NCI-H526 (cell line): ENCODE results near the gene USP20.

Source experiments
- DNase-seq, 2 experiments: peaks; one replicate each; lab custom pipeline; 2025; lab: John Stamatoyannopoulos, UW

Gene USP20

DNA sequence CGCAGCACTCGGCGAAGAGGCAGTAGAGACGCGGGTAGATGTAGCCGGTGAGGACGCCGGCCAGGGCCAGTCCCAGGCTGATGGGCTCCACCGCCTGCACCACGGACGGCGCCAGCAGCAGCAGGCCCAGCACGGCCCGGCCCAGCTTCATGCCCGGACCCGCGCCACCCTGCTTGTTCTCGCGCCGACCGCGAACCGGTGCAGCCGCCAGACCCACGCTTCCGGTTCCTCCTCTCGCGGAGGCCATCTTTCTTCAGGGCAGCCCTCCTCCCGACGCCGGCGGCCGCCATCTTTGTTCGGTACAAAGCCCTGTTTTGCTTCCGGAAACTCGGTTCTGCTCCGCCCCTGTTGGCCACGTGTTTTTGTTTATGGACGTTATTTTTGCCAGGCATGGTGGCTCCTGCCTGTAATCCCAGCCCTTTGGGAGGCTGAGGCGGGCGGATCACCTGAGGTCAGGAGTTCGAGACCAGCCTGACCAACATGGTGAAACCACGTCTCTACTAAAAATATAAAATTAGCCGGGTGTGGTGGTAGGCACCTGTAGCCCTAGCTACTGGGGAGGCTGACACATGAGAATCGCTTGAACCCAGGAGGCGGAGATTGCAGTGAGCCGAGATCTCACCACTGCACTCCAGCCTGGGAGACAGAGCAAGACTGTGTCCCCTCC is 11.2 kb upstream of the USP20 start, which contains the start of gene TOR1A:
TSS of gene TOR1A (minus strand) at position 202 of the 667 bp plus-strand sequence. CDS start at position 151, 51 bp downstream.
- peak; percentile 68 to 92 for DNase-seq

DNA sequence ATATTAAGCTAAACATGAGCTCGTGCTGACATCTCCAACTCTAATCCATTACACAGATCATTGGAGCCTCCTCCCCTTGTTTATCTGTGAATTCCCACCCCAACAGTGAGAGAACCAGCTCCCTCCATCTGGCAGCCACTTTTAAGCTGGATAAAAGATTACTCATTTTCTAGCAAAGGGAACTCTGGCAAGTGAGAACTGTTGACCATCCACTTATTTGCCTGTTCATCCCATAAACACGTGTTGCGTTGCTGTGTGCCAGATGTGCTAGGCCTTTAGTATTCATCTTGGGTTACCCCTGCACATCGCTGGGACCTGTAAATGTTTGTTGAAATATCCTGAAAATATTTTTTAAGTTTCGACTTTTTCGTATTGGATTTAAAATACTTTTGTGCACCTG is 8.9 kb upstream of the USP20 start:
- DNase-seq = no peak

DNA sequence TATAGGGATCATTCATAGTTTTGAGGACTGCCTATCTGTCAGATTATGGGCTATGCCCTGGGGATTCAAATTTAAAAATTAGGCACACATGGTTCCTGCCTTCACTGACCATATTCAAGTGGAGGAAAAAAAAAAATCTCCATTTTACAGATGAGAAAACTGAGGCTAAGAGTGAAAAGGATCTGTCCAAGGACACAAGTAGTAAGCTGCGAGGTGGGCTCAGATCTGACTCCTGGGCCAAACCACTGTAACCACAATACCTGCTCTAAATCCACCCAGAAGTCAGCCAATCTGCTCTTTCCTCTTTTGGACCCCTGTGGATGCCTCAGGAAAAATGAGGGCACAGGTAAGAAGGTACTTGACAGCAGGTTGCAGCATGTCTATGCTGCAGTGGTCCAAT is 8.5 kb upstream of the USP20 start:
- DNase-seq = no peak

DNA sequence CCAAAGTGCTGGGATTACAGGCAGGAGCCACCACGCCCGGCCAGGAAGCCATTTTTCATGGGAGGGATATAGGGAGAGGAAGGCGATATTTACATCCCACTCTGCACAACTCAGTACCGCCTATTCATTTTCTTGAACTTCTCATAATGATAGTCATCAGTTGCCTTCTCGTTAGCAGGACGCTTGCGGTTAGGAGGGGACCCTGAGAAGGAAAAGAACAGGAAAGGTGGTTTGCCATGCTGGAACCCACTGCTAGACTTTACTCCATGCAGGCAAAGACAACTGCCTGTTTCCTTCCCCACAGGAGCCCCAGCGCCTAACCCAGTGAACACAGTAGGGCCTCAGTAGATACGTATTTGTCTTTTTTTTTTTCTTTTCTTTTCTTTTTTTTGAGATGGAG is 7.2 kb upstream of the USP20 start:
- no peak for DNase-seq

DNA sequence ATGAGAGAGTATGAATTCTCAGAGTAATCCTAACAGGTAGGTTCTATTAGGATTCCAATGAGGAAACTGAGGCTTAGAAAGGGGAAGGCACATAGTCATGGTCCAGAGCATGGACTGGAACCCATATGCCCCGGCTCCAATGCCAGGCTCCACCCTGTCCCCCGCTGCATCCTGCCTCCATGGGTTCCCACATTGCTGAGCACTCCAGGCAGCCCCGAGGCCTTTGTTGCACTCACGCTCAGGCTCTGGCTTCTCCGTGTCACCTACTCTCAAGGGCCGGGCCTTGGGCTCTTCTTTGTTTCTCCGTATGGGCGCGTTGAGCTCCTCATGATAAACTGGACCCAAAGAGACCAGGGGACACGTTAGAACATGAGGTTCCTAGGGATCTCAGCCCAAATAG is 6.3 kb upstream of the USP20 start:
- DNase-seq = no peak

DNA sequence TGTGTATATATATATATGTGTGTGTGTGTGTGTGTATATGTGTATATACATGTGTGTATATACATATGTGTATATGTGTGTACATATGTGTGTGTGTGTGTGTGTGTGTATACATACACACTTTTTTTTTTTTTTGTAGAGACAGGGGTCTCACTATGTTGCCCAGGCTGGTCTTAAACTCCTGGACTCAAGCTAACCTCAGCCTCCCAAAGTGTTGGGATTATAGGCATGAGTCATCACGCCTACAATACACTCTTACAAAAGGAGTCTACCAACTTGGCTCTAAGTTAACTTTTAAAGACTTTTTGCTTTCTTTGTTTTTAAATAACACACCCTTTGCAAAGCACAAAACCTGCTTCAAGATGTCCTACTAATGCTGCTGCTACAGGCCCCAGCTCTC is 2.3 kb upstream of the USP20 start:
- no peak for DNase-seq

DNA sequence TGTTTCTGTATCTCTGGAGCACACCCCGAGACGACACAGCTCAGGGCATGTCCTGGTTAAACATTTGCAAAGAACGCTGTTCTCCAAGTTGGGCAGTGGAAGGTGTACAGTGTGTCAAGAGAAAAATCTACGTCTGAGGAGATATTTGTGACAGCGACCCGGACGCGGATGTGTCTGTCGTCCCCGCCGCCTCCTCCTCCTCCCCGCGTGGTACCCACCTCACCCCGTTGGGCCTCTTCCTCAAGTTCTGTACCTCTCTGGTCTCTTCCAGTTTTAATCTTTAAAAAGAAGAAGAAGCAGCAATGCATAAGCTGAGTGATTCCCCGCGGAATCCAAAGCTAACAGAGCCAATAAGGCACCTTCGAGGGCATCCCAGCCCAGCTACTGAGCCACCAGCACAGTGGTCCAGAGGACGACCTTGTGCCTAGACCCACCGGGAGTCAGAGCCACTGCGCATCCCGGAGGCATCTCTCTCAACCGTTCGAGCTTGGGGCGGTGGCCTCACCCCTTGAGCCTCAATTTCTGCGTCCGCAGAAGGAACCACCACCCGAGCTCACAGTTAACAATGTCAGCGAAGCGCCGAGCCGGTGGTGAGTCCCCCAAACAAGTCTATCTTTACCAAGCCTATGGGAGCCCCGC is 650 bp upstream of the USP20 start:
- DNase-seq = no peak

DNA sequence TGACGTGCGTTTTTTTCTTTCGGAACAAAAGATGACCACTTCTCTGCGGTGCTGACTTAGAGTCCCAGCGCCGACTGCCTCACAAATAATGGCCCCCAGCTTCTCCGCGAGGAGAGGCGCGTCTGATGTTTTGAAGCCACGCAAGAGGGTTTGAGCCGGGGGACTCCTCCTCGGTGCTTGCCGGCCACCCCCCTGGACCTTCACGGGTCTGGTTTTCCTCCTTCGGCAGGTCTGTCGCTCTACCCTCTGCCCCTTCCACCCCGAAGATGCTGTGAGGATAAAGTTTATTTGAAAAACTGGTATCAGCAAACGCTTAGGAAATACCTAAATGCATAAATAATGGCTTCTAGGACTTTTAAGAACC is 584 bp downstream of the USP20 start:
- no peak for DNase-seq

DNA sequence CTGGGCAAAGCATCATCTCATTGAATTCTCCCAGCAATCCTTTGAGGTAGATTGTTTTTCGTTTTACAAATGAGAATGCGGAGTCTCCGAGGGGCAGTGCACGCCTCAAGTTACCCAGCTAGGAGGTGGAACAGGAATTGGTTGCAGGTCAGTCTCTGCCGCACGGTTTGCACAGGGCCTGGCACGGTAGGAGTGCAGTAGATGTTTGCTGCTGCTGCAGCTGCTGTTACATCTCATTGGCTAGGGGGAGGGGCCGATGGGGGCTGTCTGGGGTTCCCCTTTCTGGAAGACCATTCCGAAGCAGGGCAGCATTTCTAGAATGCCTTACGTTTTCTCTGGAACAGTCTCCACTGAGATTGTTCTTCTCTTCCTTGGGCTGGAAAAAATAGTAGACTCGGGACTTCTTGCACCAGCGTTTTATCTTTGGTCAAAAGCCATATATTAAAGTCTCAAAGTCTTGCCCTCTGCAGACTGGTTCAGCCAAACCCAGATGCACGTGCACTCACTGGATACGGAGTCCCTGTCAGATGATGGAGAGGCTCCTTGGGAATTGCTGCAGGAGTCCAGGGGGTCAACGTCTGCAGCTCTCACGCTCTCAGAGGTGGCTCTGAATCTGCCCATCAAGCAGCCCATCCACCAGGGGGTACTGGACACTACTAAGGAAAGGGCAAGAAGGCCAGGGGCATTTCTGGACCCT is 1.2 kb downstream of the USP20 start:
- no peak for DNase-seq

DNA sequence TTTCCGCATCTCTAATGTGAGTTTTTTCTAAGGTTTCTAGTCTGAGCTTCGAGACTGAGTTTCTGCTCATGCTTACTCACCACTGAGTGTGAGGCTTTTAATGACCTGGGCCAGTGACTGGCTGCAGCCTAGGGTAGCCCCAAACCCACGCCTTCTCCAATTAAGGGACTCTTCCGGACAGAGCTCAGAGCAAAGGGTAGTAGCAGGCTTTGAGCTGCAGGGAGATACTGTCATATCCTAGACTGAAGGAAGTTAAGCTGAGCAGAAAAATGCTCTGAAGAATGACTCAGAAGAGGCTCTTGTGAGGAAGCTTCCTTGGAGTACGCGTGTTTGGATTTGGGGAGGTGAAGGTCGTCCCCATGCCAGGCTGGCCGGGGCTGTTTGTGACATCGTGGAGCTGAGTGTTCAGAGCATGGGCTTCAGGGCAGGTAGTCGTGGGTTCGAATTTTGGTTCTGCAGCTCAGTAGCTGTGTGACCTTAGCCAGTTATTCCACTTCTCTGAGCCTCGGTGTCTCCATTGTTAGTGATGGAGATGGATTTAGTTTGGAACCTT is 3.5 kb downstream of the USP20 start:
- no peak for DNase-seq

DNA sequence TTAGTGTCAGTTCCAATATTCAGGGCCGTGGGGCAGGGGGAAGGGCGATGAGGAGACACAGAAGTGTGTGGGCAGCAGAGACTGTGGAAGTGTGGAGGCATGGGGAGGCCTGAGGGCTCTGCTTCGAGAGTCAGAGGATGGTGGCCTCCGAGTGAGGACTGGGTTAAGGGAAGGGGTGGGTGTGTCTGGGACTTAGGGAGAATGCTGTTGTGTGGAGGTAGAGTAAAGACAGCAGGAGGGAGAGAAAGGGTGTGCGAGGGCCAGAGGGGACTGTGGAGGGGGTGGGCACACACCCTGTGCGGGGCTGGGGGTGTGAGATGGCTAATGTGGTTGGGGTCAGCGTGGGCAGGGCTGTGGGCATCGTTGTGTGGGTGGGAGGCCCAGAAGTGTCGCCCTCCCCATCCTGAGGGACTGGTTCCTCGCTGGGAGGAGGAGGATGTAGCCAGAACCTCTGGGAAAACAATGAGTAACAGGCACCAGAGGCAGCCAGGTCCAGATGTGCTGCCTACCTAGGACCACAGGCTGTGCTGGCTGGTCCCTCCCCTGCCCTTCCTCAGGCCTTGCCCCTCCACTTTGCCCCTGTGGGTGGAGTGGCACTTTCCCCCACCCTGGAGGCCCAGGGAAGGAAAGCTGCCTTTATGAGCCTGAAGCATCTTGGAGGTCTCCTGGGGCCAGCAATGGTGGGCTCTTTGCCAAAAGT is 4.2 kb downstream of the USP20 start:
- no peak for DNase-seq

DNA sequence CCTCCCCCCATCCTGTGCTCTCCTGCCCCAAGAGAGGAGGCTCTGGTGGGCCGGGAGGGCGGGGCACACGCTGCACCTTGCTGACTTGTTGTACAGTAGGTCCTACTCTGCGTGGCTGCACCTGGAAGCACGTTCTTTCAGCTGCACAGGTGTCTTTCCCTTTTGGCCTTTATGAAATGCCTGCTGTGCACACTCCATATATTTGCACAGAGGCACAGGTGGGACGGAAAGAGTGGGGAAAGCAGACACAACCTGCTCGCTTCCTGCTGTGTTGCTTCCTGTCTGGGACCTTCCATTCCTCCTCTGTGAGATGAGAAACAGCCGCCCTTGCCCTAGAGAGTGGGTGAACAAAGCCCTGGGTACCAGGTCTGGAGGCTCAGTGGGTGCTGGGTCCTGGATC is 4.8 kb downstream of the USP20 start:
- DNase-seq = no peak

DNA sequence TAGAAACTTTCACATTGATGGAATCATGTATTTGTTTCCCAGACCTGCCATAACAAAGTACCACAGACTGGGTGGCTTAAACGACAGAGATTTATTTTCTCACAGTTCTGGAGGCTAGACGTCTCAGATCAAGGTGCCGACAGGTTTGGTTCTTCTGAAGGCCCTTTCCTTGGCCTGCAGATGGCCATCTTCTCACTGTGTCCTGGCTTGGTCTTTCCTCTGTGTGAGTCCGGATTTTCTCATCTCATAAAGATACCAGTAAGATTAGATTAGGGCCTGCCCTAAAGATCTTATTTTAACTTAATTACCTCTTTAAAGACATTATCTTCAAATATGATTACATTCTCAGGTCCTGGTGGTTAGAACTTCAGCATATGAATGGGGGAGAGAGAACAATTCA is 5.8 kb downstream of the USP20 start:
- DNase-seq = no peak

DNA sequence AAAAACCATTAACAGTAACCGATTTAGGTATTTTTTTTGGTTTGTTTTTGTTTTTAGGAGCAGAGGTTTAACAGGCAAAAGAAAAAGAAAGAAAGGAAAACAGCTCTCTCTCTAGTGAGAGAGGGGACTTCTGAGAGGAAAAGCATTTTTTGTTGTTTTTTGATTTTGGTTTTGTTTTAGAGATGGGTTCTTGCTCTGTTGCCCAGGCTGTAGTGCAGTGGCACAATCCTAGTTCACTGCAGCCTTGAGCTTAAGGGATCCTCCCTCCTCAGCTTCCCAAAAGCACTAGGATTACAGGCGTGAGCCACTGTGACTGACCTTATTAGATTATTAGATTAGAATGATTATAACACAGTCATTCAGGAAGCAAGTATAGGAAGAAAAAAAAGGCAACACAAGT is 10.1 kb downstream of the USP20 start:
- no peak for DNase-seq

DNA sequence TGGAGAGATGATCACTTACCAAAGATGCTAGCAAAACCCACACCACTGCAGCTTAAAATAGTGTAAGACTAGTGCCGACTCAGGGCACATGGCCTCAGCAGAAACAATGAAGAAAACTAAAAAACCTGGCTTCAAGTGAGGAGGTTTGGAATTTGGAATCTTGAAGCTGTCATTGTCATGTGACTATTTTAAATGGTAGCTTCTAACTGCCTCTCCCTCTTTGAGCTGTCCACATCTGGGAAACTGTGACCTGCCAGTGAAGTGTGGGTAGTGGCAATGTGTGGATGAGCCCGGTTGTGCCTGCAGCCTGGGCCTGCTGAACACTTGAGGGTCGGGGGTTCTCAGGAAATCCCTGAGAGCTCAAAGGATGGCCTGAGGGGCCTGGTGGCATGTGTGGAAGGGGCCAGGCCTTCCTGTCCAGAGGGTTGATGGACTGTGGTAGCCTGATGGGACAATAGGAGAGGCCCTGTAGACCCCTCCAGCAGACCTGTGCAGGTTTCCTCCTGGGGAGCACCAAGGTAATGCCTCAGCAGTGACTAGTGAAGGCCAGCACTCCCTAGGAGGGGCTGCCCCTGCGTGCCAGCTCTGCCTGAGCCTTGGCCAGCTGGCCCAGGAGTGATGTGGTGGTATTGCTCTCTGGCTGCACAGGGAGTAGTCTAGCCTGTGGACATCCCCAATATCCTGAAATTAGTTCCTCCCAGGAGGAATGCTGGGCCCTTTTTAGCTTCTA is 13.6 kb downstream of the USP20 start:
- no peak for DNase-seq

DNA sequence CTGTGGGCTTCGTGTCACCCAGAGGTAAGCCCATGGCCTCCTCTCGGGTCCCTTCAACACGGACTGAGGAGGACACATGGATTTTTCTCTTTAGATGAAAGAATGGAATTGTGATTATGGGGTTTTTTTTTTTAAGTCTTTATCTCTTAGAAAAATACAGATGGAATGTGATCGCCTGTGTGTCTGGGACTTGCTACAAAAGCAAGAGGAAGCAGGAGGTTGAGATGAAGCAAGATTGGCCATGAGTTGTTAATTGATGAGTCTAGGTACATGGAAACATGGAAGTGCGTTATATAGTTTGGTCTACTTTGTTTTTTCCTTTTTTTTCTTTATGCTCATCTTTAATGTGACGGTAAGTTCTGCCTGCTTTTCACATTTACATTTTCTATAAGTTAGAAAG is 14.6 kb downstream of the USP20 start:
- no peak for DNase-seq

DNA sequence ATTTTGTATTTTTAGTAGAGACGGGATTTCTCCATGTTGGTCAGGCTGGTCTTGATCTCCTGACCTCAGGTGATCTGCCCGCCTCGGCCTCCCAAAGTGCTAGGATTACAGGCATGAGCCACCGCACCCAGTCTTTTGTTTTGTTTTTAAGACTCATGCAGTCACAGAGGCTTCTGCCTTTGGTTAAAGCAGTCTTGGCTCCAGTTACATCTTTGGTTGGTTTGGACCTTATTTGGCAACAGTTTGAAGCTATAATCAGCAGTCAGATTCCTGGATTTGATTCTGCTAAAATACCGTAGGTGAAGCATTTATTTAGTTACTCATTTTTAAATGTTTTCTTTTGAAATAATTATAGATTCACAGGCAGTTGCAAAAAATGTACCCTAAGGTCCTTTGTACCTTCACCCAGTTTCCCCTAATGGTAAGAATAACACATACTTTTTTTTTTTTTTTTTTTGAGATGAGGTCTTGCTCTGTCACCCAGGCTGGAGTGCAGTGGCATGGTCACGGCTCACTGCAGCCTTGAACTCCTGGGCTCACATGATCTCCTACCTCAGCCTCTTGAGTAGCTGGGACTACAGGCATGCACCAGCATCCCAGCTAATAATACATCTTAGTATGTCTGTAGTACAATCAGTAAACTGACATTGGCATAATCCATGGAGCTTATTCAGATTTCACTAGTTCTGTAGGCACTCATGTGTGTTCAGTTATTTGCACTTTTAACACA is 15.7 kb downstream of the USP20 start:
- no peak for DNase-seq

DNA sequence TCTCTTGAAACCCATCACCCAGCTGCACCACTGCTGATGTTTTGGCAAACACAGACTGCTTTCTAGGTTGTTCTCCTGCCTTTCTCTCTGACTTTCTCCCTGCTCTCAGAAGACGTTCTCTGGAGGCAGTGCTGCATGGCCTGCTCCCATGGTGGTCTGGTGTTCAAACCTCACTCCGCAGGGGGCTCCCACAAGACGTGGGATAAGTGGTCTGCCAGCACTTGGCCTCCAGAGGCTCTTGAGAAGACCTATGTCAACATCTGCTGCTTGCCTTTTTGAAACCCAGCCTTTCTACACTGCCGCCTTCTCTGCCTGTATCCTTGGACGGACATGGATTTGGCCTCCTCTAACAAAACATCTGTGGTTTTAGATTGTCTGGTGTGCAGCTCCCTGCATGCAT is 16.6 kb downstream of the USP20 start:
- no peak for DNase-seq

DNA sequence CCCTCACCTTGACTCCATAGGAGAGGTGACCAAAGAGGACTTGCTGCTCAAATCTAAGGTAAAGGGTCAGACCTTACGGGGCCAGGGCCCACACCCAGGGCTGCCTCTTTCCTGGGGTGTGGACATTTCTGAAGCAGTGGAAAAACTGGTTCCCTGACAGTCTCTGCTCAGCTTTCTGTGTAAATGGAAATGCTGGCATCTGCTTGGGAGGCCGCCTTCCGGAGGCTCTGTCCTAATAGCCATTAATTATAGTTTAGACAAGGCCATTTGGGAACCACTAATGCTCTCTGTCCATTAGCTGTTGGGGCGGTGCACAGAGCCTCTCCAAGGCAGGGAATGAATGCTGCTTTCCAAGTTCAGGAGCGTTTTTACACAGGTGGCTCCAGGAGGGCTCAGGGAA is 17.3 kb downstream of the USP20 start:
- DNase-seq = no peak

DNA sequence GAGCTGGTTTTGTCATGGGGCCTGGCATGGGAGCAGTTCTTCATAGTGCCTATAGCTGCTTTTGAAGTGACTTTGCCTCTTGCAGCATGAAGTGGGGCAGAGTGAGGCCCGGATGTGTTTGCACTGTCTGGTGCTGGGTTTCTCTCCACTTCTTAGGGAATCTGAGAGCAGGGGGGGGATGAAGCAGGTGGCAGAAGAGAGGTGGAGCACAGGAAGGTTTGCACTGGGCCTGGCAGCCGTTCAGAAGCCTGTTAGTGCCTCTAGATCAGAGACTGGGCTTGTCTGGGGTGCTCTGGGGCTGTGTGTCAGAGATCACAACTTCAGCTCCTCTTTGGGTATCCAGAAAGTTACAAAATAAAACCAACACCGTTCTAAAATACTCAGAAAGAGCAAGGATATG is 18.4 kb downstream of the USP20 start:
- no peak for DNase-seq

DNA sequence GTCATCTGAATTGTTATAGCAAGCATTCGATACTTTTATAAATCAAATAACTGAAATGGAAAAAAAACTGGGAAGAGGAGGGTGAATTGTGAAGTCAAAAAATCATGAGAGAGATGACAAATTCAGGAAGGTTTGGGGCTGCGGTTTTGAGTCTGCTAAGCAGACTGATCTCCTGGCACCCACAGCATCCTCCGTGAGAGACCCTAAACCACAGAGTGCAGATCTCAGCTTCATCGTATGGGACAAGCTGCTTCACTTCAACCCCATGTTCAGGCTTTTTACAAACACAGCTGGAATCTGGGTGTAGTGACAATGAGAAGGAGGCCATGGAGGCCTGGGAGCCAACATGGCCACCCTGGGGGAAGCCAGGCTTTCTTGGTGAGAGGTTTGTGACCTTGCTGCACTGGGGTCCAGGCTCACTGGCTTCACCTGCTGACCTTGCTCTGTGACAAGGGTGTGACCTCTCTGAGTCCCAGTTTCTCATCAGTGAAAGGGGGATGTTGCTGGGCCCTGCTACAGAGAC is 19.4 kb downstream of the USP20 start:
- DNase-seq = no peak
